Nephron (organoid): Measurements from ENCODE around the gene LRRTM4.
A peak's percentile ranks its signal among the peaks of the same experiment; 100 is the strongest.

Experiments
- H3K27ac Mint-ChIP-seq, 3 experiments: 2 replicates each; pipeline ENCODE4 v1.8.0; 2020; ENCODE audit warnings: mixed read lengths in 3 of 3, mild to moderate bottlenecking in 2 of 3, moderate library complexity in 1 of 3
- H3K27me3 Mint-ChIP-seq: 2 replicates; pipeline ENCODE4 v1.8.0; 2021; ENCODE audit warnings: low read depth, mild to moderate bottlenecking, moderate library complexity, mixed read lengths
- H3K36me3 Mint-ChIP-seq: 2 replicates; pipeline ENCODE4 v1.8.0; 2020; ENCODE audit warnings: low read depth, mixed read lengths
- H3K4me1 Mint-ChIP-seq: 2 replicates; pipeline ENCODE4 v1.8.0; 2020; ENCODE audit warnings: mixed read lengths
- H3K4me3 Mint-ChIP-seq, 3 experiments: 2 replicates each; pipeline ENCODE4 v1.8.0; 2020; ENCODE audit warnings: mild to moderate bottlenecking in 3 of 3, mixed read lengths in 3 of 3, moderate library complexity in 2 of 3
- H3K9me3 Mint-ChIP-seq: 2 replicates; pipeline ENCODE4 v1.8.0; 2020; ENCODE audit warnings: mixed read lengths
- TF ChIP-seq, protein P1 (sequence below), 3 experiments: fragments of 200-600 bp; sonication (generic); IDR thresholded peaks; one replicate each; pipeline ENCODE4 v1.5.0; 2021; ENCODE audit warnings: antibody characterized with exemption in 3 of 3; ENCODE audit not compliant: unreplicated experiment in 3 of 3

LRRTM4 gene

DNA sequence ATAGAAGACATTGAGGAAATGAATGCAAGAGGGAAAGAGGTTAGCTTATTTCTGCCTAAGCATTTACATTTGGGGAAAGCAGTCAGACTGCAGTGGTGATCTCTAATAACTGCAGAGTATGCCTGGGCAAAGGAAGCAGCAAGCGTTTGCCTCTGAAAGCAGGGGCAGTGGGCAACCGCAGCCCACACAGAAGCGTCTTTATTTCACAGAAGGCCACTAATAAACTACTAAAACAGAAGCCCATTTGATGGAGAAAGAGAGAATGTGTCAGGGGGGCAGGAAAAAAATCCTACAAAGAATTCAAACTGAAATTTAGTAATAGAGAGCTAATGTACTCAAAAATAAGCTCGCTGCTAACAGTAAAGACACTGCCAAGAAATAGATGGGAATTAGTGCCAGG is 53.1 kb downstream of the LRRTM4 start:
- H3K4me1 Mint-ChIP-seq = no peaks in the 10 kb centered on the region
- TF ChIP-seq, protein P1, sequence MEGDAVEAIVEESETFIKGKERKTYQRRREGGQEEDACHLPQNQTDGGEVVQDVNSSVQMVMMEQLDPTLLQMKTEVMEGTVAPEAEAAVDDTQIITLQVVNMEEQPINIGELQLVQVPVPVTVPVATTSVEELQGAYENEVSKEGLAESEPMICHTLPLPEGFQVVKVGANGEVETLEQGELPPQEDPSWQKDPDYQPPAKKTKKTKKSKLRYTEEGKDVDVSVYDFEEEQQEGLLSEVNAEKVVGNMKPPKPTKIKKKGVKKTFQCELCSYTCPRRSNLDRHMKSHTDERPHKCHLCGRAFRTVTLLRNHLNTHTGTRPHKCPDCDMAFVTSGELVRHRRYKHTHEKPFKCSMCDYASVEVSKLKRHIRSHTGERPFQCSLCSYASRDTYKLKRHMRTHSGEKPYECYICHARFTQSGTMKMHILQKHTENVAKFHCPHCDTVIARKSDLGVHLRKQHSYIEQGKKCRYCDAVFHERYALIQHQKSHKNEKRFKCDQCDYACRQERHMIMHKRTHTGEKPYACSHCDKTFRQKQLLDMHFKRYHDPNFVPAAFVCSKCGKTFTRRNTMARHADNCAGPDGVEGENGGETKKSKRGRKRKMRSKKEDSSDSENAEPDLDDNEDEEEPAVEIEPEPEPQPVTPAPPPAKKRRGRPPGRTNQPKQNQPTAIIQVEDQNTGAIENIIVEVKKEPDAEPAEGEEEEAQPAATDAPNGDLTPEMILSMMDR (IDR thresholded peaks at IDR 0.05; ENCODE audit: unreplicated experiment in 3 of 3) = no peak
- no peaks in the 10 kb centered on the region for H3K27me3 Mint-ChIP-seq
- H3K4me3 Mint-ChIP-seq = no peak overlapping the region
- no peaks in the 10 kb centered on the region for H3K9me3 Mint-ChIP-seq
- H3K27ac Mint-ChIP-seq = no peak overlapping the region
- H3K36me3 Mint-ChIP-seq = no peaks in the 10 kb centered on the region

DNA sequence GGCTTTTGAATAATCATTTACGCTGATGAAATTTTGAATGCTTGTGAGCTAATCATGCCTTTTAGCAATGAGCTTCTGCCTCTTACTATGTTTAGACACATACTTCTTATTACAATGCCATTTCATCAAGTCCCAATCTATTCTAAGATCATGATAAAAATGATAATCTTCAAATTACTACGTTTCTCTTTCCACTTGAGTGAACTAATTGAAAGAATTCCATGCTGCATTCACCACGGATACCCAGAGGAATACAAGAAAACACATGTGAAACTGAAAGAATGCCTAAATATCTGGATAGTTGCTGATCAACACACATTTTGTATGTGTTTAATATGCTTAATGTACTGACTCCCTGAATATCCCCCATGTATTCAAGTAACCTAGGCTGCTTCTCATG is 62.3 kb downstream of the LRRTM4 start:
- H3K4me1 Mint-ChIP-seq = peaks cover 15% of the 10 kb centered on the region
- TF ChIP-seq, protein P1 (IDR thresholded peaks at IDR 0.05; ENCODE audit: unreplicated experiment in 3 of 3) = no peak
- H3K27ac Mint-ChIP-seq = no peak overlapping the region
- H3K9me3 Mint-ChIP-seq = peaks cover 2% of the 10 kb centered on the region
- no peaks in the 10 kb centered on the region for H3K27me3 Mint-ChIP-seq
- H3K36me3 Mint-ChIP-seq = no peaks in the 10 kb centered on the region
- H3K4me3 Mint-ChIP-seq = no peak overlapping the region

DNA sequence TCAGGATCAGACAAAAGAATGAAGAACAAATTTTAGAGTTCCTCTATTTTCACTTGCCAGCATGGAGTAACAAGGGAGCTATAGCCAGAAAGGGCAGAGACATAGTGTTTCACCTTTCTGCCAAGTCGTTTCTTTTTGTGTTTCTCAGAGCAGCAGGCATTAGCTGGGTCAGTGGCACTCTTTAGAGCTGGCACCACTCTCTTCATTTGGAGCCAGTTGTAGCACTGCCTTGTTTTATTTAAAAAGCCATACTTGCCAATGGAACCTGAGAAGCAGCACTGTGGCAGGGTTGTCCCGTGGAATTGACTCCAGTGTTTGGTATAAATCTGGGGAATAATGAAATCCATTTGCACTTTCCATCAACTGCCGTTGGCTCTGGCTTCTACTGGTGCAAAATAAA is 64.0 kb downstream of the LRRTM4 start:
- H3K4me1 Mint-ChIP-seq = peaks cover 15% of the 10 kb centered on the region
- no peak overlapping the region for H3K27ac Mint-ChIP-seq
- H3K9me3 Mint-ChIP-seq = peaks cover 2% of the 10 kb centered on the region
- TF ChIP-seq, protein P1 (IDR thresholded peaks at IDR 0.05; ENCODE audit: unreplicated experiment in 3 of 3) = no peak
- no peaks in the 10 kb centered on the region for H3K36me3 Mint-ChIP-seq
- H3K4me3 Mint-ChIP-seq = no peak overlapping the region
- H3K27me3 Mint-ChIP-seq = no peaks in the 10 kb centered on the region

DNA sequence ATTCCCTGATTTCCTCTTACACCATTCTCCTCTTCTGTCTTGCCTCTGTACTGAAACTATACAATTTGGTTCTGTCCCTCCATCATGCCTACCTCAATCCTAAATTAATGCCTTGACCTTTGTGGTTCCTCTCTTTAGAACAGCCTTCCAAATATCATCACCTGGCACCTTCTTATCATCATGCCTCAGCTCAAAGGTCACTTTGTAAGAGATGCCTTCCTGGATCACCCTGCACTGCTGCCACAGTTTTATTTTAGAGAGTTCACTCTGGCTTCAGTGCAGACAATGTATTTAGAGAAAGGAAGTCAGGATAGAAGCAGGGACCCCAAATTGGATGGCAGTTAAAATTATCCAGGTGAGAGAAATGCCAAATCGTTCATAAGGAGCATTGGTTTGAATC is 64.5 kb downstream of the LRRTM4 start:
- Mint-ChIP-seq H3K4me1 (peaks cover 15% of the 10 kb centered on the region), H3K9me3 (peaks cover 2% of the 10 kb centered on the region), H3K27me3 (no peaks in the 10 kb centered on the region), H3K4me3 (no peak overlapping the region), H3K27ac (no peak overlapping the region), H3K36me3 (no peaks in the 10 kb centered on the region)
- TF ChIP-seq, protein P1 (IDR thresholded peaks at IDR 0.05; ENCODE audit: unreplicated experiment in 3 of 3) = no peak

DNA sequence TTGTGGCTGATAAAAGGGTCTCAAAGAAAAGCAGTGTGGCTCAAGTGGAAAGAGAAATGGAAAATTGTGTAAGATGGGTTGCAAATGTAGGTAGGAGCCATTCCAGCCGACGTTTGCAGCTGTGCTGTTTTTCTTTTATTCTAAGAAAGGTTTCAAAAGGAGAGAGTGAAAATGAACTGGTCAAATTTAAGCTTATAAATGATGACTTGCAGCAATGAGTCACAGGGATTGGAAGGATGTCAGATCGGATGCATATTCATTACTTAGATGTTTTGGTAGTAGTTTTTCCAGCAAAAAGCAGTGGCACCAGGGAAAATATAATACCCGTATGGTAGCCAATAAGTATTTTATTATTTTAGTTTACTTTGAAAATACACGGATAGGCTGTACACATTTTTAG is 79.1 kb downstream of the LRRTM4 start:
- Mint-ChIP-seq H3K9me3 (no peaks in the 10 kb centered on the region), H3K27ac (no peak overlapping the region), H3K27me3 (no peaks in the 10 kb centered on the region), H3K4me1 (no peaks in the 10 kb centered on the region), H3K4me3 (no peak overlapping the region), H3K36me3 (no peaks in the 10 kb centered on the region)
- TF ChIP-seq, protein P1 (IDR thresholded peaks at IDR 0.05; ENCODE audit: unreplicated experiment in 3 of 3) = no peak

DNA sequence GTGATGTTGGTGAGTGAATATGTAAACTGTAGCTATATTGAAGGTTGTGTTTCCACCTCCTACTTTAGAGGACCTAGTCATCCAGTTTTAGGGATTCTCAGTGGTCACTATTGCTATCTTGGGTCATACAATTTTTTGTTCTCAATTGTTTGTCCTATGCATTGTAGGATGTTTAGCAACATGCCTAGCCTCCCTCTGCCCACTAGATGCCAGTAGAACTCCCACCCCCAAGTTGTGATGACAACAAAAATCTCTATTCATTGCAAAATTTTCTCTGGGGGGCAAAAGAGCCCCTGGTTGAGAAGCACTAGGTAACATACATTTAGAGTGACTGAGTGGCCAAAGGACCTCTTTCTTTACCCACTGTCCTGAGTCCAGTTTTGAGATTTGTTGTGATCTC is 87.3 kb downstream of the LRRTM4 start:
- no peaks in the 10 kb centered on the region for H3K4me1 Mint-ChIP-seq
- TF ChIP-seq, protein P1 (IDR thresholded peaks at IDR 0.05; ENCODE audit: unreplicated experiment in 3 of 3) = peak in 1 of 3 experiments; percentile 10
- no peak overlapping the region for H3K27ac Mint-ChIP-seq
- H3K27me3 Mint-ChIP-seq = no peaks in the 10 kb centered on the region
- no peaks in the 10 kb centered on the region for H3K9me3 Mint-ChIP-seq
- H3K4me3 Mint-ChIP-seq = no peak overlapping the region
- H3K36me3 Mint-ChIP-seq = no peaks in the 10 kb centered on the region
